Skeletal muscle tissue (tissue), 4 donors: Measurements from ENCODE around the gene AXIN1. TPM values are rescaled to one million over a fixed set of nuclear protein-coding genes. Genes with fewer than 3 reads are reported as not detected.
"Not testable (repeated sequence)": the region's sequence is repeated elsewhere in the genome, so short reads cannot be mapped to it uniquely, and the experiment has no call there.

ENCODE experiments used
- H3K27ac ChIP-seq: one replicate; pipeline ENCODE4 v1.7.0; 2013; ENCODE audit warnings: mild to moderate bottlenecking, low read depth, low read length, inconsistent platforms
- H3K27me3 ChIP-seq, 3 donors: one replicate each; pipeline ENCODE4 v1.7.0; 2013; ENCODE audit warnings: low read length in 3 of 3; ENCODE audit not compliant: control insufficient read depth in 3 of 3, insufficient read depth in 3 of 3
- H3K36me3 ChIP-seq, 3 donors: one replicate each; pipeline ENCODE4 v1.7.0; 2013; ENCODE audit warnings: low read length in 3 of 3; ENCODE audit not compliant: control insufficient read depth in 3 of 3, insufficient read depth in 3 of 3
- H3K4me1 ChIP-seq, 3 donors: one replicate each; pipeline ENCODE4 v1.7.0; 2013; ENCODE audit warnings: low read length in 3 of 3, mild to moderate bottlenecking in 3 of 3; ENCODE audit not compliant: control insufficient read depth in 3 of 3, insufficient read depth in 3 of 3
- H3K4me3 ChIP-seq, 3 donors: one replicate each; pipeline ENCODE4 v1.7.0; 2013; ENCODE audit warnings: low read length in 3 of 3
- H3K9ac ChIP-seq, 3 donors: one replicate each; pipeline ENCODE4 v1.7.0; 2013; ENCODE audit warnings: low read length in 3 of 3, mild to moderate bottlenecking in 3 of 3, moderate library complexity in 2 of 3, low read depth in 1 of 3
- H3K9me3 ChIP-seq, 3 donors: one replicate each; pipeline ENCODE4 v1.7.0; 2013; ENCODE audit warnings: low read length in 3 of 3; ENCODE audit not compliant: control insufficient read depth in 3 of 3
- total RNA-seq: library from RNA; depleted of rRNA; stranded (reverse); fragments of >200 nt; gene quantifications from one replicate; pipeline ENCODE4 v1.2.3, GENCODE V29; 2014
- donor health status: Osteomylitis.

Gene AXIN1
- total RNA-seq, 1 donor from 2014 or later = 8.9 TPM

GRCh38 chr16:353404-354290, 1.1 kb upstream of the AXIN1 start:
- Histone ChIP-seq H3K27ac (peak overlapping the region; percentile 19), H3K9ac (peak overlapping the region in 2 of 3 donors; percentile 45 to 64)

GRCh38 chr16:351804-352520, 561 bp downstream of the AXIN1 start:
- peaks cover 5 to 9% (median 9%) of the 10 kb centered on the region in 3 donors for H3K4me1 ChIP-seq
- no peaks in the 10 kb centered on the region for H3K27me3 ChIP-seq
- H3K27ac ChIP-seq = no peak overlapping the region
- peak overlapping the region; percentile 70 to 73 (median 70) for H3K4me3 ChIP-seq
- peaks cover 4 to 5% (median 4%) of the 10 kb centered on the region in 3 donors for H3K36me3 ChIP-seq
- H3K9ac ChIP-seq = peak overlapping the region; percentile 65 to 77 (median 73)
- no peaks in the 10 kb centered on the region for H3K9me3 ChIP-seq

More at GRCh38 chr16:353404-354290, 1.1 kb upstream of the AXIN1 start:
- peak overlapping the region; percentile 23 to 58 (median 56) for H3K4me3 ChIP-seq
- H3K27me3 ChIP-seq = peaks cover 0 to 3% (median 0%) of the 10 kb centered on the region in 3 donors
- peaks cover 5 to 9% (median 9%) of the 10 kb centered on the region in 3 donors for H3K4me1 ChIP-seq
- H3K36me3 ChIP-seq = peaks cover 0 to 5% (median 4%) of the 10 kb centered on the region in 3 donors
- H3K9me3 ChIP-seq = no peaks in the 10 kb centered on the region

- H3K9me3 ChIP-seq = no peaks in the 10 kb centered on the region
- H3K27ac ChIP-seq = no peak overlapping the region
- H3K9ac ChIP-seq = no peak overlapping the region
- no peak overlapping the region for H3K4me3 ChIP-seq
- H3K36me3 ChIP-seq = peaks cover 8 to 17% (median 15%) of the 10 kb centered on the region in 3 donors
- H3K27me3 ChIP-seq = no peaks in the 10 kb centered on the region
- H3K4me1 ChIP-seq = peaks cover 5 to 9% (median 9%) of the 10 kb centered on the region in 3 donors
These were observed 2.3 kb downstream of the AXIN1 start for GRCh38 chr16:350203-350602.

- Histone ChIP-seq H3K27ac (no peak overlapping the region), H3K9ac (no peak overlapping the region), H3K4me3 (no peak overlapping the region), H3K36me3 (peaks cover 14 to 24% (median 18%) of the 10 kb centered on the region in 3 donors), H3K4me1 (peaks cover 5 to 9% (median 9%) of the 10 kb centered on the region in 3 donors), H3K9me3 (no peaks in the 10 kb centered on the region), H3K27me3 (no peaks in the 10 kb centered on the region)
These were observed 3.3 kb downstream of the AXIN1 start for GRCh38 chr16:349211-349610.

GRCh38 chr16:348495-348894, 4.0 kb downstream of the AXIN1 start:
- not testable (repeated sequence) for H3K9me3 ChIP-seq, H3K9ac ChIP-seq, H3K4me3 ChIP-seq, H3K4me1 ChIP-seq, H3K27me3 ChIP-seq, H3K27ac ChIP-seq
- peaks cover 14 to 24% (median 18%) of the 10 kb centered on the region in 3 donors for H3K36me3 ChIP-seq

GRCh38 chr16:347203-347602, 5.3 kb downstream of the AXIN1 start:
- H3K27ac ChIP-seq = no peak overlapping the region
- H3K9me3 ChIP-seq = no peaks in the 10 kb centered on the region
- H3K36me3 ChIP-seq = peaks cover 14 to 32% (median 18%) of the 10 kb centered on the region in 3 donors
- H3K4me1 ChIP-seq = peaks cover 5 to 9% (median 5%) of the 10 kb centered on the region in 3 donors
- no peaks in the 10 kb centered on the region for H3K27me3 ChIP-seq
- H3K4me3 ChIP-seq = no peak overlapping the region
- H3K9ac ChIP-seq = no peak overlapping the region

GRCh38 chr16:346587-346986, 5.9 kb downstream of the AXIN1 start:
- no peak overlapping the region for H3K9ac ChIP-seq
- H3K36me3 ChIP-seq = peaks cover 14 to 32% (median 18%) of the 10 kb centered on the region in 3 donors
- no peaks in the 10 kb centered on the region for H3K9me3 ChIP-seq
- no peak overlapping the region for H3K4me3 ChIP-seq
- no peak overlapping the region for H3K27ac ChIP-seq
- H3K4me1 ChIP-seq = peaks cover 3 to 9% (median 3%) of the 10 kb centered on the region in 3 donors
- no peaks in the 10 kb centered on the region for H3K27me3 ChIP-seq

GRCh38 chr16:345772-346171, 6.8 kb downstream of the AXIN1 start:
- Histone ChIP-seq H3K4me1 (peaks cover 0 to 1% (median 0%) of the 10 kb centered on the region in 3 donors), H3K4me3 (no peak overlapping the region), H3K36me3 (peaks cover 14 to 32% (median 18%) of the 10 kb centered on the region in 3 donors), H3K9me3 (no peaks in the 10 kb centered on the region), H3K27me3 (no peaks in the 10 kb centered on the region), H3K9ac (no peak overlapping the region), H3K27ac (no peak overlapping the region)

GRCh38 chr16:342455-343213, 9.9 kb downstream of the AXIN1 start:
- Histone ChIP-seq H3K4me3 (no peak overlapping the region), H3K27ac (no peak overlapping the region), H3K36me3 (peaks cover 9 to 29% (median 18%) of the 10 kb centered on the region in 3 donors), H3K27me3 (no peaks in the 10 kb centered on the region), H3K9me3 (no peaks in the 10 kb centered on the region), H3K9ac (no peak overlapping the region), H3K4me1 (peaks cover under 1 to 7% (median 4%) of the 10 kb centered on the region in 3 donors)
